ENCODE data around the gene FGF11.

DNA sequence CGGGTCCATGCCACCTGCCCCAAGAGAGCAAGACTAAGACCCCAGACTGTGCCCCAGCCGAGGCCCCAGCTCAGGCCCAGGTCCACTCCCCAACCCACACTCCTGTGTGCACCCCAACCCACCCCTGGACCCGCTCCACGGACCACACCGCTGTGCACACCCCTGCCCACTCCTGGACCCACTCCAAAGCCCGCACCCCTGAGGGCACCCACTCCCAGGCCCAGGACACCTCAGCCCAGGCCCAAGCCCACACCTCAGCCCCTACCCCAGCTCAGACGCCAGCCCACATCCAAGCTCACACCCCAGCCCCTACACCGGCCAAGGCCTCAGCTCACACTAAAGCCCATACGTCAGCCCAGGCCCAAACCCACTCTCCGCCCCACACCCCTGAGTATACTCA, 9.6 kb upstream of the FGF11 start:
- no peak for TF ChIP-seq EZH2 (IDR thresholded peaks at IDR 0.05; ENCODE audit: borderline replicate concordance, low read length)
- TF ChIP-seq, protein P1, sequence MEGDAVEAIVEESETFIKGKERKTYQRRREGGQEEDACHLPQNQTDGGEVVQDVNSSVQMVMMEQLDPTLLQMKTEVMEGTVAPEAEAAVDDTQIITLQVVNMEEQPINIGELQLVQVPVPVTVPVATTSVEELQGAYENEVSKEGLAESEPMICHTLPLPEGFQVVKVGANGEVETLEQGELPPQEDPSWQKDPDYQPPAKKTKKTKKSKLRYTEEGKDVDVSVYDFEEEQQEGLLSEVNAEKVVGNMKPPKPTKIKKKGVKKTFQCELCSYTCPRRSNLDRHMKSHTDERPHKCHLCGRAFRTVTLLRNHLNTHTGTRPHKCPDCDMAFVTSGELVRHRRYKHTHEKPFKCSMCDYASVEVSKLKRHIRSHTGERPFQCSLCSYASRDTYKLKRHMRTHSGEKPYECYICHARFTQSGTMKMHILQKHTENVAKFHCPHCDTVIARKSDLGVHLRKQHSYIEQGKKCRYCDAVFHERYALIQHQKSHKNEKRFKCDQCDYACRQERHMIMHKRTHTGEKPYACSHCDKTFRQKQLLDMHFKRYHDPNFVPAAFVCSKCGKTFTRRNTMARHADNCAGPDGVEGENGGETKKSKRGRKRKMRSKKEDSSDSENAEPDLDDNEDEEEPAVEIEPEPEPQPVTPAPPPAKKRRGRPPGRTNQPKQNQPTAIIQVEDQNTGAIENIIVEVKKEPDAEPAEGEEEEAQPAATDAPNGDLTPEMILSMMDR (conservative IDR thresholded peaks at IDR 0.05 in 1 of 2, IDR thresholded peaks at IDR 0.05 in 1 of 2; ENCODE audit: extremely low read depth in 1 of 2, insufficient read depth in 1 of 2, low read depth in 1 of 2, low read length in 2 of 2), result no peak
